ENCODE measurements around the gene TMEM207. TPM values are rescaled to one million over a fixed set of nuclear protein-coding genes. Genes with fewer than 3 reads are reported as not detected.

The TMEM207 gene
- total RNA-seq: not detected

DNA sequence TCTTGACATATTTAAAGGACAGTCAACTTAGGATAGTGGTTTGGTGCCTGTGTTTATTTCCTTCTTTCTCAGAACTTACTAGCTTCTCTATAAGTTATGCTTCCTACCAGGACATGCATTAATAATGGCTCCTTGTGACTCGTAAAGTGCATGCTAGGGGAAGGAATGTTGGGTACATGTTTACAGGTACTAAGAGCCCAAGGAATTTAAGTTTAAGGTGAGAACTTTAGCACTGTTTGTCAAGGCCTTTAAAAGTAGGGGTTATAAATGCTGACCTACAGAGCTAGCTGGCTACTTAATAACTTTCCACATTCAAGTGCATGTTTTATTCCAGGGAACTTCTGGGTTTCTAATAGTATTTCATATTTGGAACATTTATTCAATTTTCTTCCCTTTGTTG is at the start of gene TMEM207:
Gene TMEM207 (minus strand): TSS at position 101 of the 400 bp plus-strand sequence. CDS start 92 bp downstream, at position 9.
- TF ChIP-seq POLR2A (IDR thresholded peaks at IDR 0.05) (no peak), POLR2AphosphoS5 (IDR thresholded peaks at IDR 0.05; ENCODE audit: insufficient read depth in 1 of 2, low read depth in 1 of 2) (no peak), CTCF (IDR thresholded peaks at IDR 0.05) (no peak)
- intact Hi-C loops (cut with DNase I): no loop called here
- no peak within 1 kb of the TSS for H3K27ac ChIP-seq
- DNase-seq (ENCODE audit: extremely low spot score in 2 of 2): no peak
- H3K4me3 ChIP-seq: no peak within 1 kb of the TSS
- no peaks in the 10 kb centered on the region for H3K27me3 ChIP-seq
- no peaks in the 10 kb centered on the region for H3K4me1 ChIP-seq
- H3K36me3 ChIP-seq: no peaks in the 10 kb centered on the region
- H3K9me3 ChIP-seq: no peaks in the 10 kb centered on the region

- no peak overlapping the region for H3K4me3 ChIP-seq
- no peak overlapping the region for H3K27ac ChIP-seq
- DNase-seq (ENCODE audit: extremely low spot score in 2 of 2): no peak
- no peaks in the 10 kb centered on the region for H3K4me1 ChIP-seq
- H3K27me3 ChIP-seq: no peaks in the 10 kb centered on the region
- H3K9me3 ChIP-seq: no peaks in the 10 kb centered on the region
- H3K36me3 ChIP-seq: no peaks in the 10 kb centered on the region
- no peak for TF ChIP-seq POLR2AphosphoS5 (IDR thresholded peaks at IDR 0.05; ENCODE audit: insufficient read depth in 1 of 2, low read depth in 1 of 2)
- no peak for TF ChIP-seq POLR2A (IDR thresholded peaks at IDR 0.05)
- no peak for TF ChIP-seq CTCF (IDR thresholded peaks at IDR 0.05)
- intact Hi-C loops (cut with DNase I): no loop called here
These were observed 49.4 kb upstream of the TMEM207 start for GRCh38 chr3:190499122-190499521.

DNA sequence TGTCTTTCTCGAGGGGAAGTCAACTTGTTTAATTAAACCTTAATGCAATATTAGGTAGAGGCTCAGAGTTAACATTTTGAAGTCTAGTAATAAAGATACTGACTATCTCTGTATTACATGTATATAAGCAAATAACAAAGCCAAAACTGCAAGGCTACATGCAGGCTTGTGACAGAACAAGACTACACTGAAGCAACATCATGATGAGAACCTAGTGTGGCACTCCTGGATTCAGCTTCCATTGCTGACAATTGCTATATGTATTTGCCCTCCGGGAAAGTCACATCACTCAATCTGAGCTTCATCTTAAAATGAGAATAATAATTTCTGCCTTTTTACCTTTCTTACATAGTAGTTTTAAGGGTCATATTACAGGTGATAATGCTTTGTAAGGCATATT is 48.6 kb upstream of the TMEM207 start:
- intact Hi-C loops (cut with DNase I): no loop called here
- Histone ChIP-seq H3K4me3 (no peak overlapping the region), H3K27me3 (no peaks in the 10 kb centered on the region), H3K36me3 (no peaks in the 10 kb centered on the region), H3K4me1 (no peaks in the 10 kb centered on the region), H3K27ac (no peak overlapping the region), H3K9me3 (no peaks in the 10 kb centered on the region)
- no peak for DNase-seq (ENCODE audit: extremely low spot score in 2 of 2)
- TF ChIP-seq POLR2A (IDR thresholded peaks at IDR 0.05) (no peak), CTCF (IDR thresholded peaks at IDR 0.05) (no peak)

- DNase-seq (ENCODE audit: extremely low spot score in 2 of 2): no peak
- no peaks in the 10 kb centered on the region for H3K9me3 ChIP-seq
- no peaks in the 10 kb centered on the region for H3K36me3 ChIP-seq
- no peak for TF ChIP-seq POLR2A (IDR thresholded peaks at IDR 0.05)
- TF ChIP-seq POLR2AphosphoS5 (IDR thresholded peaks at IDR 0.05; ENCODE audit: insufficient read depth in 1 of 2, low read depth in 1 of 2): no peak
- no peaks in the 10 kb centered on the region for H3K4me1 ChIP-seq
- no peaks in the 10 kb centered on the region for H3K27me3 ChIP-seq
- intact Hi-C loops (cut with DNase I): no loop called here
- H3K27ac ChIP-seq: no peak overlapping the region
- H3K4me3 ChIP-seq: no peak overlapping the region
These were observed 48.1 kb upstream of the TMEM207 start for GRCh38 chr3:190497811-190498210.

- TF ChIP-seq POLR2A (IDR thresholded peaks at IDR 0.05): no peak
- TF ChIP-seq CTCF (IDR thresholded peaks at IDR 0.05): no peak
- no peak for TF ChIP-seq POLR2AphosphoS5 (IDR thresholded peaks at IDR 0.05; ENCODE audit: insufficient read depth in 1 of 2, low read depth in 1 of 2)
- H3K27ac ChIP-seq: no peak overlapping the region
- no peak for DNase-seq (ENCODE audit: extremely low spot score in 2 of 2)
- no peak overlapping the region for H3K4me3 ChIP-seq
- no peaks in the 10 kb centered on the region for H3K9me3 ChIP-seq
- intact Hi-C loops (cut with DNase I): no loop called here
- no peaks in the 10 kb centered on the region for H3K4me1 ChIP-seq
- no peaks in the 10 kb centered on the region for H3K27me3 ChIP-seq
- no peaks in the 10 kb centered on the region for H3K36me3 ChIP-seq
These were observed 47.2 kb upstream of the TMEM207 start for GRCh38 chr3:190496859-190497258.

DNA sequence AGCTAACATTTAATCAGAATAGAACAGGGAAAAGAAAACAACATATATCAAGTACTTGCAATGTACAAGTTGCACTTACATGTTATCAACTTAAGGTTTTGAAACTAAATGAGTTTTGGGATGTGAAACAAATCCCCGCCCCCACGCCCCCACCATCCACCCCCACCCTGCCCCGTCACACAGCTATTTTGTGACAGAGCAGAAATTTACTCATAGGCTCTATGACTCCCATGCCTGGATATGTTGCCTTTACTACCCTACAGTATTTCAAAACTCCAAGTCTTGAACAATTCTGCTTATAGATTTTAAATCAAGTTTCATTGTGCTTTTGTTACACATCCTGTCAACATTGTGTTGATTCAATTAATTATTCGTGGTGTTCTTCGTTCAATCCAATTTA is 46.1 kb upstream of the TMEM207 start:
- intact Hi-C loops (cut with DNase I): no loop called here
- H3K9me3 ChIP-seq: no peaks in the 10 kb centered on the region
- TF ChIP-seq CTCF (IDR thresholded peaks at IDR 0.05) (no peak), POLR2A (IDR thresholded peaks at IDR 0.05) (no peak), POLR2AphosphoS5 (IDR thresholded peaks at IDR 0.05; ENCODE audit: insufficient read depth in 1 of 2, low read depth in 1 of 2) (no peak)
- DNase-seq (ENCODE audit: extremely low spot score in 2 of 2): no peak
- no peak overlapping the region for H3K27ac ChIP-seq
- no peaks in the 10 kb centered on the region for H3K4me1 ChIP-seq
- no peaks in the 10 kb centered on the region for H3K36me3 ChIP-seq
- no peak overlapping the region for H3K4me3 ChIP-seq
- H3K27me3 ChIP-seq: no peaks in the 10 kb centered on the region
